Measurements from ENCODE around the gene ABHD1.
"Not testable (repeated sequence)": the region's sequence is repeated elsewhere in the genome, so short reads cannot be mapped to it uniquely, and the experiment has no call there.

The ABHD1 gene

DNA sequence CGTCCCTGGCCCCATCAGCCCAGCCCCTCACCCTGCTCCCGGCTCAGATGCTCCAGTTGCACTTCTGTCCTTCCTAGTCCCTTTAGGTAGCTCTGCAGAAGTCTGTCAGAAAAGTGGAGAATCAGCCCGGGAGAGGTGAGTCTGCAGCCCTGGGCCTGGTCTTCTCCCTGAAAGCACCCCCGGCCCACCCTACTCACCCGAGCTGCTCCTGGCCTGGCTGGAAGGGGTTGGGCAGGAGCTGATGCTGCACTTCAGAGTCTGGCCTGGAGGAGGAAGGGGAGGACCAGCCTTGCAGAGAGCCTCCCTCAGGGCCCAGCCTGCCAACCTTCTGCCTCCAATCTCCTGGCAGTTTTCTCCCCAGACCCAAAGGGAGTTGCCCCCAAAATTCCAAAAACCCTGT lies 21.3 kb upstream of the ABHD1 start:
- in situ Hi-C loops (cut with MboI; ENCODE audit: low sequenced_read_pairs): no loop called here

DNA sequence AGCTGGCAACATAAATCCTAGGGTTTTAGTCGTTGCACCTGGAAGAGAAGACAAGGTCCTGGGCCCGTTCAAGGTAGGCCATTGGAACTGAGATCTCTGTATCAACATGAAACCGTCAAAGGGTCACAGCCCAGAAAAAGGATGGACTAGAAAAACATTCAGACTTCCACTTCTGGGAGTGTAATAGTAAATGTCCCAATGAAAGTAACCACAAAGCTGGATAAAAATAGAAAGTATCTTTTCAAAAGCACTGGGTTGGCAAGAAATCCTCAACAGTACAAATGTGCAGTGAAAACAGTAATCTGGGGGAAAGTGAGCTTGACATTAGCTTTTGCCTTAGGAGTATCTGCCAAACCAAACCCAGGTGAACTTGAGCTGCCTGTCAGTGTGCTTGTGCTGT lies 17.6 kb upstream of the ABHD1 start:
- in situ Hi-C loops (cut with MboI; ENCODE audit: low sequenced_read_pairs): no loop called here

DNA sequence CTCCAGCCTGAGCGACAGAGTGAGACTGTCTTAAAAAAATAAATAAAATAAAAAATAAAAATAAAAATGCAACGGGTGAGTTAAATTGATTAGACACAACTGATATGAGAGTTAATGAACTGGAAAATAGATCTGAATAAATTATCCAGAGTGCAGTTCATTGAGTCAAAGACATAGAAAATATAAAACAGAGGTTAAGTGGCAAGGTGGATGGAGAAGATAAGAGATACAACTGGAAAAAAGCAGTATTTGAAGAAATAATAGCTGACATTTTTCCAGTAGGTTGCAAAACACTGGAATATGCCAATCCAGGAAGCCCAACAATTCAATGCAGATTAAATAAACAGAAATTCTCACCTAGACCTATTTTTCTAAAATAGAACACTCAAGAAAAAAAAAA lies 15.4 kb upstream of the ABHD1 start:
- in situ Hi-C loops (cut with MboI; ENCODE audit: low sequenced_read_pairs): no loop called here

DNA sequence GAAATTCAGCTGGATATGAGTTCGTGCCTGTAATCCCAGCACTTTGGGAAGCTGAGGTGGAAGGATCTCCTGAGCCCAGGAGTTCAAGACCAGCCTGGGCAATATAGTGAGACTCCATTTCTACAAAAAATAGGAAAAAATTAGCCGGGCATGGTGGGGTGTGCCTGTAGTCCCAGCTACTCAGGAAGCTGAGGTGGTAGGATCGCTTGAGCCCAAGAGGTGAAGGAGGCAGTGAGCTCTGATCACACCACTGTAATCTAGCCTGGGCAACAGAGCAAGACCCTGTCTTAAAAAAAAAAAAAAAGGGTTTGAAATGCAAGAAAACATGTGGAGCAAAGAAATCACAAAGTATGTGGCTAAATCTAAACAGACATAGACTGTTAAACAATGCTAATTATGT lies 14.5 kb upstream of the ABHD1 start:
- in situ Hi-C loops (cut with MboI; ENCODE audit: low sequenced_read_pairs): no loop called here

DNA sequence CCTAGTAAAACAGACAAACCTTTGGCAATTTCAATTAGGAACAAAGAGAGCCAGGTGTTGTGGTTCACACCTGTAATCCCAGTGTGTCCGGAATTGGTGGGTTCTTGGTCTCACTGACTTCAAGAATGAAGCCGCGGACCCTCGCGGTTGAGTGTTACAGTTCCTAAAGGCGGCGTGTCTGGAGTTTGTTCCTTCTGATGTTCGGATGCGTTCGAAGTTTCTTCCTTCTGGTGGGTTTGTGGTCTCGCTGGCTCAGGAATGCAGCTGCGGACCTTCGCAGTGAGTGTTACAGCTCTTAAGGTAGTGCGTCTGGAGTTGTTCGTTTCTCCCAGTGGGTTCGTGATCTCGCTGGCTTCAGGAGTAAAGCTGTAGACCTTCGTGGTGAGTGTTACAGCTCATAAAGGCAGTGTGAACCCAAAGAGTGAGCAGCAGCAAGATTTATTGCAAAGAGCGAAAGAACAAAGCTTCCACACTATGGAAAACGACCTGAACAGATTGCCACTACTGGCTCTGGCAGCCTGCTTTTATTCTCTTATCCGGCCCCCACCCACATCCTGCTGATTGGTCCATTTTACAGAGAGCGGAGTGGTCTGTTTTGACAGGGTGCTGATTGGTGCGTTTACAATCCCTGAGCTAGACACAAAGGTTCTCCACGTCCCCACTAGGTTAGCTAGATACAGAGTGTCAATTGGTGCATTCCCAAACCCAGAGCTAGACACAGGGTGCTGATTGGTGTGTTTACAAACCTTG lies 12.8 kb upstream of the ABHD1 start:
- in situ Hi-C loops (cut with MboI; ENCODE audit: low sequenced_read_pairs): not testable (repeated sequence)

DNA sequence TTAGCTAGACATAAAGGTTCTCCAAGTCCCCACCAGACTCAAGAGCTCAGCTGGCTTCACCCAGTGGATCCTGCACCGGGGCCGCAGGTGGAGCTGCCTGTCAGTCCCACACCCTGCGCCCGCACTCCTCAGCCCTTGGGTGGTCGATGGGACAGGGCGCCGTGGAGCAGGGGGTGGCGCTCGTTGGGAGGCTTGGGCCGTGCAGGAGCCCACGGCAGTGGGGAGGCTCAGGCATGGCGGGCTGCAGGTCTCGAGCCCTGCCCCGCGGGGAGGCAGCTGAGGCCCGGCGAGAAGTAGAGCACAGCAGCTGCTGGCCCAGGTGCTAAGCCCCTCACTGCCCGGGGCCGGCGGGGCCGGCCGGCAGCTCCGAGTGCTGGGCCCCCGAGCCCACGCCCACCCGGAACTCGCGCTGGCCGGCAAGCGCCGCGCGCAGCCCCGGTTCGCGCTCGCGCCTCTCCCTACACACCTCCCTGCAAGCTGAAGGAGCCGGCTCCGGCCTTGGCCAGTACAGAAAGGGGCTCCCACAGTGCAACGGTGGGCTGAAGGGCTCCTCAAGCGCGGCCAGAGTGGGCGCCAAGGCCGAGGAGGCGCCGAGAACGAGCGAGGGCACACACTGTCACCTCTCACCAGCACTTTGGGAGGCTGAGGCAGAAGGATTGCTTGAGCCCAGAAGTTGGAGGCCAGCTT lies 12.1 kb upstream of the ABHD1 start:
- in situ Hi-C loops (cut with MboI; ENCODE audit: low sequenced_read_pairs): not testable (repeated sequence)

DNA sequence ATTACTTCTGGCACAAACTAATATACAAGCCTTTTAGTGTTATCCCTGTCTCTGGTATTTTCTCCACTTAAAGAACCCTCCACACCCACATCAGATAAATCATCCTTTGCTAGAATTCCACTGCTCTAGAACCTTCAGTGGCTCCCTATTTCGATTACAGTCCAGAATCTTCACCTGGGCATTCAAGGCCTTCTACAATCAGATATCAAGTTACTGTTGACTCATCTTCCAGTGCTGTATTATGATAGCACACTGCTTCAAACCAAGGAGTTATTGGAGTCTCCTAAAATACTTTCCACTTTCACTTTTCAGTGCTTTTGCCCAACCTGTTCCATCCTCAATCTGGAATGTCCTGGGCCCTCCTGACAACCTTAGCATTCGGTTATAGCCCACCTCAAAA lies 8.1 kb upstream of the ABHD1 start:
- in situ Hi-C loops (cut with MboI; ENCODE audit: low sequenced_read_pairs): no loop called here

DNA sequence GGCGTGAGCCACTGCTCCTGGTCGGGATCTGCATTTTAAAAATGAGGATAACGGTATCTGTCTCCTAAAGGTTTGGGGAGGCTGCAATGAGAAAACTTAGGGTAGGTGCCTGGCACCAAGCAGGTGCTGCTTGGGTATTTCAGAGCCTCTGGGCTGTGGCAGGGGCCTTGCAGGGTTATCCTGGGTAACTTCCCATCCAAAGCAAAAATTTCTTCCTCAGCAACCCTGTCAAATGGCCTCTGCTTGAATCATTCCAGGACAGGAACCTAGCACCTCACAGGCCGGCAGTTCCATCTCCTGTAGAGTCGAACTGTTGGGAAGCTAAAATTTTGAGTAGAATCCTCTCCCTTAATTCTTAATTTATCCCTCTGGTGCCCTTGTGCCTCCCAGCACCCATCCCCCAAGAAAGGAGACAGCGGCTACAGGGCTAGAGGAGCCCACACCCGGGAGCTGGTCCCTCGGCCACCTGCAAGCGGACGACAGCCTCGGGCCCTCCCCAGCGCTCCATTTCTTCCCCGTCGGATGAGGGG lies 5.6 kb upstream of the ABHD1 start:
- in situ Hi-C loops (cut with MboI; ENCODE audit: low sequenced_read_pairs): no loop called here

DNA sequence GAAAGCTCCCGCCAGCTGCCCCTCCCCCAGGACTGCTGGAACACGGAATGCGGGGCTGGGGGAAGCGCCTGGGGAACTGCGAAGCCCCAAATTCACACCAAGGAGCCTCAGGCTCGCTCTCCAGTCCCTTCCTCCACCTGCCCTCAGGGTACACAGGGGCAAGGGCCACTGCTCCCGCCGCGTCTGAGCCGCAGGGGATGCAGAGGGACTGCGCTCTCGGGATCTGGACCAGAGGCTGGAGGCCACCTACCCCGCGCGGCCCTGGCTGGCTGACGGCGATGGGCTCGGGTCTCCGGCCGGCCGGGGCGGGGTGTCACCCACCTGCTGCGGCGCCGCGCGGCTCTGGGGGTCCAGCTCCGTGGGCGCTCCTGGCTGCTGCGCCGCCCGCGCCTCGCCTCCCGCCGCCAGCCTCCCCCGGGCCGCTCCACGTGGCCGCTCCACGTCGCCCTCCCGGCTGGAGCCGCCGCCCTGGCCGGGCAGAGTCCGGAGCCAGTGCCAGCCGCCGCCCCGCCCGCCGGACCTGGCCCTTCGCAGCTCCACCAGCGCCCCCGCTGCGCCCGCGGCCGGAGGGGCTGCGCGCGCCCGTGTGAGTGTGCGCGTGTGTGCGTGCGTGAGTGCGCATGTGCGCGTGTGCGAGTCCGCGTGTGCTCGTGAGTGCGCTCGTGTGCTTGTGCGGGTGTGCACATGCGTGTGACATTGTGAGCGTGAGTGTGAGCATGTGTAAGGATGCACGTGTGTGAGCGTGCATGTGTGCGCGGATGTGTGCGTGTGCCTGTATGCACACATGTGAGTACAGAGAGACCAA lies 4.9 kb upstream of the ABHD1 start, which contains the start of gene CGREF1:
Gene CGREF1, minus strand, starts transcription at position 604 of the 805 bp plus-strand sequence. CDS start 14,762 bp downstream, outside the sequence.
- in situ Hi-C loops (cut with MboI; ENCODE audit: low sequenced_read_pairs): no loop called here

DNA sequence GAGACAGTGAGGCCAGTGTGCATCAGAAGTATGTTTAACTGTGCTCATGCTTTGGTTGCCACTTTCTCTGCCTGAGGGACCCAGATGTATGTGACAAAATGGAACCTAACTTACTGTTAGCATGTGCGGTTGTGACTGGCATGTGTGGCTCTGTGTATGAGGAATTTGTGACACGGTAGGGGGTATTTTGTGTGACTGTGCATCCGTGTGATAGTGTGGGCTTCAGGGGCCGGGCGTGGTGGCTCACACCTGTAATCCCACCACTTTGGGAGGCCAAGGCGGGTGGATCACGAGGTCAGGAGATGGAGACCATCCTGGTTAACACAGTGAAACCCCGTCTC lies 4.3 kb upstream of the ABHD1 start:
- in situ Hi-C loops (cut with MboI; ENCODE audit: low sequenced_read_pairs): not testable (repeated sequence)

DNA sequence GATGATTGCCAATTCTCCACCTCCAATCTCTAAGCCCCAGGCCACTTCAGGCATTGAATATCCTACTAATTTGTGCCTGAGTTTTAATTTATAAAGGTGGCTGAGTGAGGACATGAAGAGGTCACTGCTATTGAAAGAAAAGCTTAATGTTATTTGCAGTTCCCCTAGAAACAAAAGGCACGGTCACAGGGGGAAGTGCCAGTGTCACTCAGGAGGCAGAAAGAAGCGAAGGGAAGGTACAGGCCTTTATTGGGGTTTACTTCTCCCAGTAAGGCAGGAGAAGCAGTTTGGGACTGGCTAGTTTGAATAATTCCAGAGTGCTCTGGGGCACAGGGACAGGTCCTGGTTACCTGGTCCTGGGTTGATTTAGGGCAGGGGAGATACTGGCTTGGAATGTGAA lies 1.7 kb upstream of the ABHD1 start:
- in situ Hi-C loops (cut with MboI; ENCODE audit: low sequenced_read_pairs): no loop called here

DNA sequence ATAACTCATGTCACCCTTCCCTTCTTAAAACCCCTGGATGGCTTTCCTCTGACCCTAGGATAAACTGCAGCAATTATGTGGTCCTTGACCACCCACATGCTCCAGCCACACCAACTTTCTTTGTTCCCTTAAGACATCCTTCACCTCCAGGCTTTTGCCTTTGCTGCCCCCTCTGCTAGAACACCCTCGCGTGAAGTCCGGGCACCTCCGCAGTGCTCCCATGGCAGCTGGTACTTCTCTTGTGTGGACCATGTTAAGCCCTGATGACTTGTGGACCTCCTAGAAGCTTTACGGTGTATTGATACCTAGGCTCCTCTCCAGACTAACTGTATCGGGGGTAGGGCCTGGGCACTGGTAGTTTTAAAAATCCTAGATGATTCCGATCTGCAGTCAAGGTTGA lies 824 bp upstream of the ABHD1 start:
- in situ Hi-C loops (cut with MboI; ENCODE audit: low sequenced_read_pairs): no loop called here

DNA sequence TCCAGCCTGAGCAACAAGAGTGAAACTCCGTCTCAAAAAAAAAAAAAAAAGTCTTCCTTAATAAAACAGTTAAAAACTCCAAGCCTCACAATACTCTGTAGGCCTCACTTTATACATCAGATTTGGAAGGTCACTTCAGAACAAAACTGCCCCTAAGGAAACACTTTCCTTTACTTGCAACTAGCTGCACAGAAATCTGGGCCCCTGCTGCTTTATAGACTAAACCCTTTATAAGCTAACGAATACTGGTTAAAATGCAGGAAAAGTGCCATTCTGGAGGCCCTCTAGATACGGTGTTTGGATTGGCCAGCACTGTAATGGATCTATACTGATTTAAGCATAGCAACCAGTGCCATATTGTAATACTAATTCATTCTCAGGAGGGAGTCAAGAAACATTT lies 1.5 kb downstream of the ABHD1 start:
- in situ Hi-C loops (cut with MboI; ENCODE audit: low sequenced_read_pairs): no loop called here

DNA sequence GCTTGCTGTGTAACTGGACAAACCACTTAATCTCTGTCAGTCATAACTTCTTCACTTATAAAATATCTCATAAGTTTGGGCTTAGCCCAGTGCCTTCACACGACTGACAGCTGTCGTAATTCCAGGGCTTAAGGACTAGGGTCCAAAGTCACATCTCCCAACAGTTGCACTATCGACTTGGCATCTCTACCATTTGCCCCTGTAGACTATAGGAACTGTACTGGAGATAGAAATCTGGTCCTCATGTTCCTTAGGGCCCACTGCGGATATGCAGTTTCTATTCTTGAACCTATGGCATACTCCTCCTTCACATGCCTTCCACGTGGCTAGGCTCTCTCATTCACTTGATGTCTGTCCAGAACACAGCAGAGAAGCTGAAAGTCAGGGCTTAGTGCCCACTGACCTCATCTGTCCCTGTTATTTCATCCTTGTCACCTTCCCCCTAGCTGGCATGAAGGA lies 2.7 kb downstream of the ABHD1 start:
- in situ Hi-C loops (cut with MboI; ENCODE audit: low sequenced_read_pairs): no loop called here

DNA sequence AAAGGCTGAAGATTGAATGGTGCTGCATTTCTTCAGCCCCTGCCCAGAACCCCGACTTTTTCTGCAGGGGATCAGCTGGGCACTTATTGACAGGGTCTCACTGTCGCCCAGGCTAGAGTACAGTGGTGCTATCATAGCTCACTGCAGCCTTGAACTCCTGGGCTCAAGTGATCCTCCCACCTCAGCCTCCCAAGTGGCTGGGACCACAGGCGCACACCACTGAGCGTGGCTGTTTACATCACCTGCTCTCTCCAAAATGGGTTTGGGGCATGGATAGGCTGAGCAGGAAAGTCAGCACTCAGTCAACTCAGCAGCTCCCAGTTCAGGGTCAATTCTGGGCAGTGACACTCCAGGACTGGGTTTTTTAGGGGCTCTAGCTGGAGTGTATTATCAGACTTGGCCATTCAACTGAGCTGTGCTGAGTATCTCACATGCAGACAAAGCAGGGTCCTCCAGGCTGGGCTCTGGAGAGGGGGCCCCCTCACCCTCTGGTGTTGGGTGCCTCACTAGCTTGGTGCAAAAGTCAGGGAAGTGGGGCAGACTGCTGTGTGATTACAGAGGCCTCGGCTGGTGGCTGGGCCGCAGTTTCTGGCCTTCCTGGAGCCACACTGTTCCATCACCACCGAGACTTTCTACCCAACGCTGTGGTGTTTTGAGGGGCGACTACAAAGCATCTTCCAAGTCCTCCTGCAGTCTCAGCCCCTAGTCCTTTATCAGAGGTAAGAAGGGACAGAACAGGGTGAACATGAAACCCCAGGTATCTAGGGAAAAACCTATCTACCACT lies 4.5 kb downstream of the ABHD1 start:
- in situ Hi-C loops (cut with MboI; ENCODE audit: low sequenced_read_pairs): no loop called here

DNA sequence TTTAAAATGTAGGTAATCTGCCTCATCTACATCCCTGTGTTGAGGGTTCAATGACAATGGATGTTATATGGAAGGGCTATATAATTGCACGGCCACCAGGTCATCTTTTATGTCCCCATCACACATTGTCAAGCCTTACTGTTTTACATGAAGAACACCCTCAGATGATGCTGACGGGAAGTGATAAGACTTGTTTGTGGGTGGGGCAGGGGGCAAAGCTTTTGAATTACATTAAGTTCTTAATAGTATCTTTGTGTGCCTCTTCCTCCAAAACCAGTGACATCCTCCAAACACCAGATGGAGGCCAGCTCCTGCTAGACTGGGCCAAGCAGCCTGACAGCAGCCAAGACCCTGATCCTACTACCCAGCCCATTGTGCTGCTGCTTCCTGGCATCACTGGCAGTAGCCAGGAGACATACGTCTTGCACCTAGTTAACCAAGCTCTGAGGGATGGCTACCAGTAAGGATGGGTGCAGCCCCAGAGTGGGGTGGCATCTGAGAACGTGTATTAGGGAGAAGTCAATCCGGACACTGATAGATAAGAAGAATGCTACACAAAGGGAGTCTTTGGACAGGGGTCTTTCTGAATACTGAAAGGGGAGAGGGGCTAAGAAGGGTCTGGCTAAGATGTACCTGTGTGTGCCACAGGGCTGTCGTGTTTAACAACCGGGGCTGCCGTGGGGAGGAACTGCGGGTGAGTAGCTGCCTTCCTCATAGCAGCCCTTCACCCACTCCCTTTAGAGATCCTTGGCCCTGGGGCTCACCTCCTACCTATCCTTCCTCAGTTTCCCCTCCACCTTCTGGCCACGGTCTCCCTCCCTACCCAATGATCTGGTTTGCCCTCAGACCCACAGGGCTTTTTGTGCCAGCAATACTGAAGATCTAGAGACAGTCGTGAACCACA lies 5.3 kb downstream of the ABHD1 start:
- in situ Hi-C loops (cut with MboI; ENCODE audit: low sequenced_read_pairs): no loop called here

DNA sequence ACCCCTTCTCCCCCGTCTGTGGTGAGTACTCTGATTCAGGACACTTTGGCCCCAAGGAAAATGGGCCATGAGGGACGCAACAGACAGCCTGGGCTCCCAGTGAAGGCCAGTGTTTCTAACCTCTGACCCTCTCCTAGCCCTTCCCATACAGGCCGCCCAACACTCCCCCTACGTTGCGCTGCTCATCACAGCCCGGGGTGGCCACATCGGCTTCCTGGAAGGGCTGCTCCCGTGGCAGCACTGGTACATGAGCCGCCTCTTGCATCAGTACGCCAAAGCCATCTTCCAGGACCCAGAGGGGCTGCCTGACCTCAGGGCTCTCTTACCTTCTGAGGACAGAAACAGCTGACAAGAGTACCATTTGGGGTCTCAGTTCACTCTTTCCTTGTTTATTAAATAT lies 6.8 kb downstream of the ABHD1 start:
- in situ Hi-C loops (cut with MboI; ENCODE audit: low sequenced_read_pairs): no loop called here

DNA sequence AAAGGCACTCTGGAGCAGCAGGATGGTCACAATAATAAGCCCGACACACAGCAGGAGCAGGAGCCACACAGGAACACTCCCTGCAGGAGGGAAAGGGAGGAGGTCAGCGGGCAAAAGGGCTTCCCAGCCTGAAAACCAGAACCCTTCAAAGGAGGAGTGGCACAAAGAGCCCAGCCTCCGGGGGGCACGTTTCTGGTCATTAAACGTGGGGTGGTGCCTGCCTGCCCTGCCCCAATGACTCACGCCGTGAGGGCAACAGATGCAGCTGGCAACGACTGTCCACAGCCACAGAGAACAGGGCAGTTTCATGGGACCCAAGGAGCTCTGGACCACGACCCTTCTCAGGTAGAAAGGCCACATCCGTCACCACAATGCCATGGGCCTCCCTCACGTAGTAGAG lies 7.8 kb downstream of the ABHD1 start:
- in situ Hi-C loops (cut with MboI; ENCODE audit: low sequenced_read_pairs): no loop called here

DNA sequence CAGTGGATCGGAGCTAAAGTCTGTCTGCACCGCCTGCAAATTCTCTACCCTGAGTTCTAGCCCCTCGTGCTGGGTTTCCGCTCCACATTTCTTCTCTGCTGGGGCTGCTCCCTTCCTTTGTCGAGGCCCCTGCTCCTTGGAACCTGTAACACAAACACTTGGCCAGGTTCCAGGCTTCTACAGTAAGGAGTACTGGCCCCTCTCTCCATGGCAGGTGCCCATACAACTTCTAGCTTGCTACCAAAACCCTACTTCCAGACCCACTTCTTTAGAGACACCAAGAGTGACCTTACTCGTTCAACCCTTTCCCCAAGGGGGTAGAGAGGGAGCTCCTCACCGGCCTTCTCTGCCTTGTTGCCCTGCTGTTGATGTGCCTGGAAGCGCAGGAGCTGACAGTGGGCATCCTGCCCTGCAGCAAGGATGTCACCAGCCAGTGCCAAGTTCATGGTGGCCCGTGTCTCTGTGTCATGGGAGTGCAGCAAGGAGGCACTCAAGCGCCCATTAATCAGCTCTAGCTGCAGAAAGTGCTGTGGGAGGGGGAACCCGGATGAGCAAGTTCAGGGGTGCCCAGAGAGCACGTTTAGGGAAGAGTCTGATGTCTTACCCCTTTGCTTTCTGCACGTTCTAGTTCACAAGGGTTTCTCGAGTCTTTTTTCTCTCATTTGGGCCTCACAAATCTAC lies 9.7 kb downstream of the ABHD1 start:
- in situ Hi-C loops (cut with MboI; ENCODE audit: low sequenced_read_pairs): no loop called here

Data from HL-60/S4 (cell line).